HG03039 (cell line): Measurements from ENCODE around the gene ZMAT5.

ENCODE experiments used
- ATAC-seq: cut with Tn5 transposase; IDR thresholded peaks from one replicate; pipeline ENCODE4 v1.9.1; 2021; ENCODE audit warnings: mild to moderate bottlenecking, moderate library complexity; ENCODE audit not compliant: unreplicated experiment

The ZMAT5 gene

GRCh38 chr22:29766632-29767170 is at the start of gene ZMAT5:
Gene ZMAT5 (minus strand): TSS chr22:29767007. CDS start chr22:29748544, 18,463 bp downstream.
- peak; percentile 87 for ATAC-seq

- ATAC-seq: no peak
Observed at GRCh38 chr22:29816539-29816938, 49.7 kb upstream of the ZMAT5 start.

- no peak for ATAC-seq
Observed at GRCh38 chr22:29816128-29816527, 49.3 kb upstream of the ZMAT5 start.

GRCh38 chr22:29815580-29815979 is 48.8 kb upstream of the ZMAT5 start:
- ATAC-seq: no peak

- ATAC-seq: no peak
Observed at GRCh38 chr22:29814003-29814402, 47.2 kb upstream of the ZMAT5 start.

- no peak for ATAC-seq
Observed at GRCh38 chr22:29813563-29813962, 46.8 kb upstream of the ZMAT5 start.

- no peak for ATAC-seq
Observed at GRCh38 chr22:29813126-29813525, 46.3 kb upstream of the ZMAT5 start.

- ATAC-seq: no peak
Observed at GRCh38 chr22:29811377-29811776, 44.6 kb upstream of the ZMAT5 start.

- ATAC-seq: no peak
Observed at GRCh38 chr22:29810216-29810615, 43.4 kb upstream of the ZMAT5 start.

- no peak for ATAC-seq
Observed at GRCh38 chr22:29806196-29806595, 39.4 kb upstream of the ZMAT5 start.

GRCh38 chr22:29804985-29805384 is 38.2 kb upstream of the ZMAT5 start:
- no peak for ATAC-seq

- ATAC-seq: no peak
Observed at GRCh38 chr22:29803190-29803589, 36.4 kb upstream of the ZMAT5 start.

- no peak for ATAC-seq
Observed at GRCh38 chr22:29801796-29802195, 35.0 kb upstream of the ZMAT5 start.

- no peak for ATAC-seq
Observed at GRCh38 chr22:29801153-29801552, 34.3 kb upstream of the ZMAT5 start.

- ATAC-seq: no peak
Observed at GRCh38 chr22:29799217-29799680, 32.4 kb upstream of the ZMAT5 start.

- ATAC-seq: no peak
Observed at GRCh38 chr22:29798801-29799200, 32.0 kb upstream of the ZMAT5 start.

GRCh38 chr22:29798318-29798717 is 31.5 kb upstream of the ZMAT5 start:
- no peak for ATAC-seq

- ATAC-seq: no peak
Observed at GRCh38 chr22:29797351-29797750, 30.5 kb upstream of the ZMAT5 start.

GRCh38 chr22:29795663-29796062 is 28.9 kb upstream of the ZMAT5 start:
- no peak for ATAC-seq

GRCh38 chr22:29793396-29793795 is 26.6 kb upstream of the ZMAT5 start:
- no peak for ATAC-seq

- no peak for ATAC-seq
Observed at GRCh38 chr22:29790061-29790460, 23.3 kb upstream of the ZMAT5 start.

- no peak for ATAC-seq
Observed at GRCh38 chr22:29788339-29789279, 21.8 kb upstream of the ZMAT5 start.
